ENCODE data around the gene SNRPA.

Gene SNRPA

GRCh38 chr19:40800997-40801377, 50.0 kb downstream of the SNRPA start:
- no peak for TF ChIP-seq CTCF (IDR thresholded peaks at IDR 0.05; ENCODE audit: low read depth, low read length)
- no peak overlapping the region for H3K4me3 ChIP-seq (ENCODE audit: low read depth, low read length)
- no peaks in the 10 kb centered on the region for H3K27me3 ChIP-seq (ENCODE audit: insufficient read depth, low read depth, severe bottlenecking)
- peaks cover 56% of the 10 kb centered on the region for H3K36me3 ChIP-seq
- H3K9me3 ChIP-seq (ENCODE audit: severe bottlenecking): no peaks in the 10 kb centered on the region
- H3K27ac ChIP-seq: no peak overlapping the region
- DNase-seq: no peak

- no peak for TF ChIP-seq CTCF (IDR thresholded peaks at IDR 0.05; ENCODE audit: low read depth, low read length)
- H3K36me3 ChIP-seq: peaks cover 62% of the 10 kb centered on the region
These were observed 50.7 kb downstream of the SNRPA start for GRCh38 chr19:40801426-40802299.

GRCh38 chr19:40802300-40803169, 51.5 kb downstream of the SNRPA start:
- Histone ChIP-seq H3K36me3 (peaks cover 71% of the 10 kb centered on the region), H3K9me3 (ENCODE audit: severe bottlenecking) (no peaks in the 10 kb centered on the region), H3K4me3 (ENCODE audit: low read depth, low read length) (no peak overlapping the region), H3K27ac (peak overlapping the region; percentile 71), H3K27me3 (ENCODE audit: insufficient read depth, low read depth, severe bottlenecking) (no peaks in the 10 kb centered on the region)
- peak; percentile 50 for DNase-seq
- TF ChIP-seq CTCF (IDR thresholded peaks at IDR 0.05; ENCODE audit: low read depth, low read length): no peak

More at GRCh38 chr19:40801426-40802299, 50.7 kb downstream of the SNRPA start:
- Histone ChIP-seq H3K27ac (no peak overlapping the region), H3K4me3 (ENCODE audit: low read depth, low read length) (no peak overlapping the region), H3K27me3 (ENCODE audit: insufficient read depth, low read depth, severe bottlenecking) (no peaks in the 10 kb centered on the region), H3K9me3 (ENCODE audit: severe bottlenecking) (no peaks in the 10 kb centered on the region)
- DNase-seq: no peak

GRCh38 chr19:40803170-40803856, 52.3 kb downstream of the SNRPA start:
- Histone ChIP-seq H3K4me3 (ENCODE audit: low read depth, low read length) (peak overlapping the region; percentile 3; the same call in 1 of the 2 replicates), H3K9me3 (ENCODE audit: severe bottlenecking) (no peaks in the 10 kb centered on the region), H3K27ac (peak overlapping the region; percentile 71), H3K27me3 (ENCODE audit: insufficient read depth, low read depth, severe bottlenecking) (no peaks in the 10 kb centered on the region), H3K36me3 (peaks cover 79% of the 10 kb centered on the region)
- no peak for DNase-seq
- no peak for TF ChIP-seq CTCF (IDR thresholded peaks at IDR 0.05; ENCODE audit: low read depth, low read length)

- no peaks in the 10 kb centered on the region for H3K9me3 ChIP-seq (ENCODE audit: severe bottlenecking)
- peaks cover 87% of the 10 kb centered on the region for H3K36me3 ChIP-seq
- DNase-seq: peak; percentile 68
- peak overlapping the region; percentile 71 for H3K27ac ChIP-seq
- TF ChIP-seq CTCF (IDR thresholded peaks at IDR 0.05; ENCODE audit: low read depth, low read length): no peak
- H3K27me3 ChIP-seq (ENCODE audit: insufficient read depth, low read depth, severe bottlenecking): no peaks in the 10 kb centered on the region
- H3K4me3 ChIP-seq (ENCODE audit: low read depth, low read length): no peak overlapping the region
These were observed 53.1 kb downstream of the SNRPA start for GRCh38 chr19:40803857-40804782.
